ENCODE data around the gene POGK. TPM values are rescaled to one million over a fixed set of nuclear protein-coding genes. Genes with fewer than 3 reads are reported as not detected.

Gene POGK
- total RNA-seq, 4 donors from 2014 or later: 33.1 to 49.0 (median 39.7) TPM

DNA sequence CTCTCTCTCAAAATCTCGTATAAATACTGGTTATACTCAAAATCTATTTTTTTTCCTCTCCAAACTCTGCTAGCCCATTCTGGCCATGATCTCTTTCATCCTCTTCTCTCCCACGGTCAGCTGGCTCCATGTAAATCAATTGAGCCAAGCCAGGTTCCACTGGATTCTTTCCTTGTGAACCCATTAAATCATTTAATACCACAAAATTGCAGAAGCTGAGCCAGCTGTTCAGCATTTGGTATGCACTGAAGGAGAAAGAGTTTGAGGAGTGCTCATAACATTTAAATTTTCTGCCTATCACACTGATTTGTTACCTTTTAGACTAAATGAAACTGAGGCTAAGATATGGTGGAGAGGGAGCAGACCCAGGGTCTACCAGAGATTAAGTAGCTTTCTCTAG, 65.9 kb downstream of the POGK start:
- no peak overlapping the region for H3K27ac ChIP-seq
- no peak overlapping the region for H3K4me3 ChIP-seq
- no peaks in the 10 kb centered on the region for H3K27me3 ChIP-seq
- TF ChIP-seq POLR2AphosphoS5 (IDR thresholded peaks at IDR 0.05): no peak
- TF ChIP-seq, protein P1, sequence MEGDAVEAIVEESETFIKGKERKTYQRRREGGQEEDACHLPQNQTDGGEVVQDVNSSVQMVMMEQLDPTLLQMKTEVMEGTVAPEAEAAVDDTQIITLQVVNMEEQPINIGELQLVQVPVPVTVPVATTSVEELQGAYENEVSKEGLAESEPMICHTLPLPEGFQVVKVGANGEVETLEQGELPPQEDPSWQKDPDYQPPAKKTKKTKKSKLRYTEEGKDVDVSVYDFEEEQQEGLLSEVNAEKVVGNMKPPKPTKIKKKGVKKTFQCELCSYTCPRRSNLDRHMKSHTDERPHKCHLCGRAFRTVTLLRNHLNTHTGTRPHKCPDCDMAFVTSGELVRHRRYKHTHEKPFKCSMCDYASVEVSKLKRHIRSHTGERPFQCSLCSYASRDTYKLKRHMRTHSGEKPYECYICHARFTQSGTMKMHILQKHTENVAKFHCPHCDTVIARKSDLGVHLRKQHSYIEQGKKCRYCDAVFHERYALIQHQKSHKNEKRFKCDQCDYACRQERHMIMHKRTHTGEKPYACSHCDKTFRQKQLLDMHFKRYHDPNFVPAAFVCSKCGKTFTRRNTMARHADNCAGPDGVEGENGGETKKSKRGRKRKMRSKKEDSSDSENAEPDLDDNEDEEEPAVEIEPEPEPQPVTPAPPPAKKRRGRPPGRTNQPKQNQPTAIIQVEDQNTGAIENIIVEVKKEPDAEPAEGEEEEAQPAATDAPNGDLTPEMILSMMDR (IDR thresholded peaks at IDR 0.05): no peak
- no peak for TF ChIP-seq EP300 (IDR thresholded peaks at IDR 0.05)
- TF ChIP-seq POLR2A (IDR thresholded peaks at IDR 0.05): no peak
- H3K4me1 ChIP-seq: no peaks in the 10 kb centered on the region
- no peaks in the 10 kb centered on the region for H3K36me3 ChIP-seq
- WGBS: 54% methylated on average over 2 of the region's 2 CpGs
- DNase-seq (ENCODE audit: low spot score in 2 of 2): no peak
- no peaks in the 10 kb centered on the region for H3K9me3 ChIP-seq

DNA sequence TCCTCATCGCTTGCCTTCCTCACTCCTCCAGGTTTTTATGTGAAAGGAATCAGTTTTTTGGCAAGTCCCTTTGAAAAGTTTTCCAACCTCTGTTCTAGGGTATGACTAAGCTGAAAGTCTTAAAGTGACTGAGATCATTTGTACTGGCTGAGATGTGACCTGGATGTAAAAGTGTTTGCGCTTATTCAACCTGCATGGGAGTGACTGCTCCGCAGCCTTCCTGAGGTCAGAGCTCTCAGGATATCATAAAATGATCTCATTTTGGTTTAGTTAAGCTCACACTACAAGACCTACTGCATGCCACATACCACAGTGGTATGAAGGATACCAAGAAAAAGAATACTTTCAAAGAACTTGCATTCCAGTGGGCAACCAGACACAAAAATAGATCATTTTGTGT, 66.6 kb downstream of the POGK start:
- Histone ChIP-seq H3K27me3 (no peaks in the 10 kb centered on the region), H3K9me3 (no peaks in the 10 kb centered on the region), H3K4me3 (no peak overlapping the region), H3K4me1 (no peaks in the 10 kb centered on the region), H3K27ac (no peak overlapping the region), H3K36me3 (no peaks in the 10 kb centered on the region)
- 53% methylated on average over 3 of the region's 3 CpGs for WGBS
- TF ChIP-seq POLR2AphosphoS5 (IDR thresholded peaks at IDR 0.05) (no peak), POLR2A (IDR thresholded peaks at IDR 0.05) (no peak), EP300 (IDR thresholded peaks at IDR 0.05) (no peak)
- TF ChIP-seq, protein P1 (IDR thresholded peaks at IDR 0.05): no peak
- DNase-seq (ENCODE audit: low spot score in 2 of 2): no peak

Other genes starting within 250 kb of the POGK start
- 10 to 100 TPM; 11.3 to 14.3 (median 13.0) TPM for gene TADA1, start 36.8 kb downstream of the POGK start, total RNA-seq
- gene ILDR2, start 136.1 kb downstream of the POGK start, total RNA-seq: under 1 TPM in 3 of 4 donors, not detected in 1; 0.47 to 0.70 (median 0.48) TPM
- gene MAEL, start 149.8 kb downstream of the POGK start, total RNA-seq: not detected